Measurements from ENCODE around the gene AGMAT. TPM values are rescaled to one million over a fixed set of nuclear protein-coding genes. Genes with fewer than 3 reads are reported as not detected.

AGMAT gene
- total RNA-seq, 4 donors from 2014 or later, result not detected

GRCh38 chr1:15618077-15618654, 33.3 kb upstream of the AGMAT start:
- TF ChIP-seq CTCF (IDR thresholded peaks at IDR 0.05), result no peak
- TF ChIP-seq EP300 (IDR thresholded peaks at IDR 0.05), result no peak
- no peak for TF ChIP-seq POLR2A (IDR thresholded peaks at IDR 0.05)
- Histone ChIP-seq H3K27ac (peak overlapping the region; percentile 92 to 99 (median 97)), H3K4me1 (peaks cover 0 to 58% (median 38%) of the 10 kb centered on the region in 4 donors), H3K27me3 (no peaks in the 10 kb centered on the region), H3K9me3 (no peaks in the 10 kb centered on the region), H3K36me3 (no peaks in the 10 kb centered on the region), H3K4me3 (peak overlapping the region; percentile 85 to 98 (median 89))
- WGBS, 2 donors, result 0% methylated on average over 8 of the region's 8 CpGs
- no peak for DNase-seq (ENCODE audit: low spot score in 2 of 2)

- Histone ChIP-seq H3K36me3 (no peaks in the 10 kb centered on the region), H3K27me3 (no peaks in the 10 kb centered on the region), H3K4me3 (peak within 1 kb of the TSS; percentile 85 to 98 (median 89)), H3K9me3 (no peaks in the 10 kb centered on the region), H3K4me1 (peaks cover 0 to 50% (median 31%) of the 10 kb centered on the region in 4 donors), H3K27ac (peak within 1 kb of the TSS; percentile 92 to 99 (median 97))
- peak; percentile 95 to 97 for DNase-seq (ENCODE audit: low spot score in 2 of 2)
- WGBS, 2 donors, result 0% methylated on average over 23 to 71 of the region's 86 CpGs
- TF ChIP-seq CTCF (IDR thresholded peaks at IDR 0.05), result peak in 1 of 5 experiments; percentile 56
- peak in 1 of 2 donors; percentile 89 for TF ChIP-seq EP300 (IDR thresholded peaks at IDR 0.05)
- TF ChIP-seq POLR2A (IDR thresholded peaks at IDR 0.05), result peak; percentile 95
Observed at GRCh38 chr1:15617173-15618076, 32.6 kb upstream of the AGMAT start, which contains the start of gene DDI2. DDI2 (plus strand) TSS chr1:15617458; CDS start chr1:15617671, 213 bp downstream.

GRCh38 chr1:15616373-15617172, 31.7 kb upstream of the AGMAT start:
- WGBS, 2 donors, result 24 to 25% methylated on average over 16 of the region's 16 CpGs
- TF ChIP-seq CTCF (IDR thresholded peaks at IDR 0.05) (no peak), EP300 (IDR thresholded peaks at IDR 0.05) (no peak), POLR2A (IDR thresholded peaks at IDR 0.05) (no peak)
- peak overlapping the region; percentile 40 to 98 (median 85) for H3K4me3 ChIP-seq
- DNase-seq (ENCODE audit: low spot score in 2 of 2), result no peak
- H3K27ac ChIP-seq, result peak overlapping the region; percentile 92 to 98 (median 95)
- no peaks in the 10 kb centered on the region for H3K27me3 ChIP-seq
- H3K9me3 ChIP-seq, result no peaks in the 10 kb centered on the region
- H3K4me1 ChIP-seq, result peaks cover 0 to 42% (median 27%) of the 10 kb centered on the region in 4 donors
- no peaks in the 10 kb centered on the region for H3K36me3 ChIP-seq

- 63 to 67% methylated on average over 4 of the region's 4 CpGs for WGBS, 2 donors
- no peak overlapping the region for H3K27ac ChIP-seq
- no peaks in the 10 kb centered on the region for H3K4me1 ChIP-seq
- H3K27me3 ChIP-seq, result no peaks in the 10 kb centered on the region
- TF ChIP-seq CTCF (IDR thresholded peaks at IDR 0.05) (no peak), POLR2A (IDR thresholded peaks at IDR 0.05) (no peak)
- no peaks in the 10 kb centered on the region for H3K36me3 ChIP-seq
- no peak for DNase-seq (ENCODE audit: low spot score in 2 of 2)
- no peak overlapping the region for H3K4me3 ChIP-seq
- H3K9me3 ChIP-seq, result peaks cover 0 to 3% (median 0%) of the 10 kb centered on the region in 4 donors
Observed at GRCh38 chr1:15610167-15610566, 25.3 kb upstream of the AGMAT start.

All from tibial nerve (tissue), 4 donors.